Endothelial cell of umbilical vein (primary cell): ENCODE data around the gene BET1L. TPM values are rescaled to one million over a fixed set of nuclear protein-coding genes. Genes with fewer than 3 reads are reported as not detected.

ENCODE experiments used
- BruUV-seq: library from RNA; stranded (reverse); fragments of 400-500 nt; replicated peaks from 2 replicates; lab custom pipeline; 2021; lab: Mats Ljungman, UMichigan
- CTCF ChIA-PET: fragments of 300-600, 350-600 bp; sonication (Branson Sonifier 250); formaldehyde crosslinking; loops from one replicate; lab custom pipeline; 2021; ENCODE audit warnings: antibody characterized with exemption, inconsistent platforms; lab: Charles Lee
- POLR2A ChIA-PET: fragments of 300-600, 350-600 bp; sonication (Branson Sonifier 250); formaldehyde crosslinking; loops from one replicate; lab custom pipeline; 2021; ENCODE audit warnings: antibody characterized with exemption, inconsistent platforms; lab: Charles Lee
- DNase-seq: peaks from one replicate; pipeline ENCODE4 v3.0.0-alpha.2; 2011; ENCODE audit warnings: low read depth, low spot score
- FAIRE-seq: peaks from 2 replicates; lab custom pipeline; 2011; peaks lifted over from hg19 to GRCh38; lab: Jason Lieb, UNC
- H2AFZ ChIP-seq: 2 replicates; pipeline ENCODE4 v1.6.0; 2012; ENCODE audit warnings: low read depth, low read length, control low read depth, inconsistent platforms
- H3K27ac ChIP-seq: 2 replicates; pipeline ENCODE4 v1.5.1; 2011; ENCODE audit warnings: low read depth, mild to moderate bottlenecking, control low read depth, low read length, moderate library complexity; ENCODE audit not compliant: insufficient read depth
- H3K27me3 ChIP-seq, 2 experiments: 2 replicates each; pipeline versions ENCODE4 v1.6.0 to v1.6.1; 2011; ENCODE audit warnings: low read length in 2 of 2, mixed read lengths in 1 of 2; ENCODE audit not compliant: control insufficient read depth in 2 of 2, insufficient read depth in 2 of 2
- H3K36me3 ChIP-seq, 2 experiments: 2 replicates in 1 of 2; 3 replicates in 1 of 2; pipeline ENCODE4 v1.5.1; 2011; ENCODE audit warnings: low read length in 2 of 2, mild to moderate bottlenecking in 1 of 2, moderate library complexity in 1 of 2; ENCODE audit not compliant: control insufficient read depth in 2 of 2, insufficient read depth in 2 of 2; ENCODE audit errors: extremely low read depth in 1 of 2
- H3K4me1 ChIP-seq: 3 replicates; pipeline ENCODE4 v1.5.1; 2011; ENCODE audit warnings: mild to moderate bottlenecking, low read length; ENCODE audit not compliant: control insufficient read depth, insufficient read depth; ENCODE audit errors: extremely low read depth
- H3K4me2 ChIP-seq: 2 replicates; pipeline ENCODE4 v1.6.1; 2011; ENCODE audit warnings: low read length, control low read depth, mixed read lengths; ENCODE audit not compliant: insufficient read depth
- H3K4me3 ChIP-seq, 3 experiments: fragments of 200-600 bp in 1 of 3; sonication (generic), shearing (Covaris generic) in 1 of 3; replicated peaks in 1 of 3; 2 replicates each; pipeline ENCODE4 v1.5.1; 2011 to 2016; ENCODE audit warnings: control low read depth in 3 of 3, low read length in 3 of 3, mild to moderate bottlenecking in 2 of 3, inconsistent platforms in 1 of 3, low read depth in 1 of 3, moderate library complexity in 1 of 3; ENCODE audit not compliant: insufficient read depth in 1 of 3
- H3K79me2 ChIP-seq: 2 replicates; pipeline ENCODE4 v1.6.0; 2012; ENCODE audit warnings: low read length, inconsistent platforms; ENCODE audit not compliant: control insufficient read depth, insufficient read depth
- H3K9ac ChIP-seq: replicated peaks from 2 replicates; pipeline ENCODE3; 2011; ENCODE audit warnings: low read length, control low read depth; ENCODE audit not compliant: insufficient read depth; ENCODE audit errors: extremely low read depth
- H3K9me1 ChIP-seq: replicated peaks from 3 replicates; pipeline ENCODE4 v1.6.0; 2011; ENCODE audit warnings: mild to moderate bottlenecking, low read length; ENCODE audit not compliant: control insufficient read depth, insufficient read depth; ENCODE audit errors: extremely low read depth
- H3K9me3 ChIP-seq: replicated peaks from 2 replicates; pipeline ENCODE4 v1.5.1; 2012; ENCODE audit warnings: low read length, inconsistent platforms; ENCODE audit not compliant: control insufficient read depth, insufficient read depth
- H4K20me1 ChIP-seq: replicated peaks from 2 replicates; pipeline ENCODE3; 2011; ENCODE audit warnings: mild to moderate bottlenecking, low read length; ENCODE audit not compliant: control insufficient read depth, insufficient read depth; ENCODE audit errors: extremely low read depth
- CTCF ChIP-seq, 2 donors: IDR thresholded peaks; 1 replicate in 1 of 2; 2 replicates in 1 of 2; pipeline ENCODE4 v1.5.1; 2011; ENCODE audit warnings: low read length in 2 of 2, mild to moderate bottlenecking in 2 of 2, moderate library complexity in 2 of 2, control low read depth in 1 of 2, inconsistent platforms in 1 of 2, low read depth in 1 of 2; ENCODE audit not compliant: insufficient read depth in 1 of 2; ENCODE audit errors: extremely low read depth in 1 of 2
- EZH2 ChIP-seq: IDR thresholded peaks from 2 replicates; pipeline ENCODE4 v1.6.1; 2012; ENCODE audit warnings: borderline replicate concordance, low read depth, mild to moderate bottlenecking, moderate library complexity, low read length, inconsistent platforms; ENCODE audit not compliant: severe bottlenecking
- FOS ChIP-seq: IDR thresholded peaks from 2 replicates; pipeline ENCODE4 v1.6.1; 2011; ENCODE audit warnings: mild to moderate bottlenecking, low read length, moderate library complexity, borderline replicate concordance; ENCODE audit not compliant: insufficient read depth
- GATA2 ChIP-seq: IDR thresholded peaks from 2 replicates; pipeline ENCODE4 v1.7.0; 2011; ENCODE audit warnings: low read depth, mild to moderate bottlenecking, moderate library complexity, mixed read lengths, low read length; ENCODE audit not compliant: insufficient read length, insufficient read depth
- JUN ChIP-seq: IDR thresholded peaks from 2 replicates; pipeline ENCODE4 v1.6.1; 2011; ENCODE audit warnings: borderline replicate concordance, low read depth; ENCODE audit not compliant: insufficient read length, insufficient read depth
- MYC ChIP-seq: IDR thresholded peaks from one replicate; pipeline ENCODE4 v1.6.1; 2011; ENCODE audit warnings: mild to moderate bottlenecking, low read depth, low read length
- POLR2A ChIP-seq: IDR thresholded peaks from 2 replicates; pipeline ENCODE4 v1.6.1; 2012; ENCODE audit warnings: low read depth, mild to moderate bottlenecking, control low read depth, low read length
- POLR2AphosphoS5 ChIP-seq: IDR thresholded peaks from 2 replicates; pipeline ENCODE4 v1.6.1; 2012; ENCODE audit warnings: low read depth, mild to moderate bottlenecking, control low read depth, low read length, moderate library complexity; ENCODE audit not compliant: insufficient read depth
- dilution Hi-C: fragments of 300-500 bp; cut with MboI; formaldehyde crosslinking; loops from one replicate; pipeline ENCODE4 v1.15.0; 2019; ENCODE audit warnings: low sequenced_read_pairs; ENCODE audit not compliant: extremely low pct_ligation_motif_present
- intact Hi-C: fragments of 100-400 bp; cut with micrococcal nuclease; formaldehyde crosslinking; loops from one replicate; pipeline ENCODE4 v1.10.0; 2022
- polyA plus RNA-seq, 4 experiments: library from polyadenylated mRNA; depleted of rRNA in 3 of 4; stranded (reverse) in 3 of 4; unstranded in 1 of 4; fragments of >200 nt; gene quantifications; 2 replicates each; pipeline versions ENCODE4 v1.2.1 to v1.2.3, GENCODE V29; 2011 to 2012; ENCODE audit warnings: missing spikeins in 1 of 4
- total RNA-seq: library from RNA; stranded (reverse); gene quantifications from 2 replicates; pipeline ENCODE4 v1.2.3, GENCODE V29; 2021
- TF ChIP-seq, protein P1 (sequence below): IDR thresholded peaks from 2 replicates; pipeline ENCODE4 v1.6.1; 2011; ENCODE audit not compliant: insufficient read depth, insufficient read length

BET1L gene
- total and polyA plus RNA-seq, 2 donors (not counting 3 experiments of a cell fraction or from before 2014, with no cell fraction given) = 31.0 to 80.0 TPM

DNA sequence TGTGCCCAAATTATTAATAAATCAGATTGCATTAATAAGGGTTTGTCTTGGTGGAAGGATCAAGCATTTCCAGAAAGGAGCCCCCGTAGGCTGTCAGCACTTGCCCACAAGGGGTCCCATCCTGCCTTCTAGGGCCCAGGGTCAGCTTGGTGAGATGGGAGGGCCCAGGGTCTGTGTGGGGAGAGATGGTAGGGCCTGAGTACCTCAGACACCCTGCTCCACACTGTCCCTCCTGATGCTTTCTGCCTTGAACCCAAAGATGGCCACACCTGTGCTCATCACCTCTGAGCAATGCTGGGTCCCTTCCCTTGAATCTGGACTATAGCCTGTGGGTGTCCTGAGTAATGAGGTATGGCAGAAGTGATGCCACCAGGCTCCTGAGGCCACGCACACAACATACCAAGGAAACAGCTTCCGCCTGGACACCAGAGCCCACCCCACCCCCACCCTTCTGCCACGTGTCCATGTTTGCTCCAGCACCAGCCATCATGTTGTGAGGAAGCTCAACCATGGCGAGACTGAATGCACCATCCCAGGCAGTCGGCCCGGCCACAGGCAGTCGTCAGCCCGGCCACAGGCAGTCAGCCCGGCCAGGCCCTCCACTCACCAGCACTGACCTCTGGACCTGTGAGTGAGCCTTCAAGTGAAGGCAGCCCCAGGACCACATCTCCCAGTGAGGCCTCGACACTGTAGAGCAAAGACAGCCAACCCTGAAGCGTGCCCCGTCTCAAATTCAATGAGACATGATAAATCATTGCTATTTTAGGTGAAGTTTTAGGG, 6.8 kb downstream of the BET1L start:
- Histone ChIP-seq H3K9ac (no peak overlapping the region), H3K4me1 (no peaks in the 10 kb centered on the region), H2AFZ (no peak overlapping the region), H3K27ac (no peak overlapping the region), H3K36me3 (peaks cover 0 to 17% of the 10 kb centered on the region in 2 experiments), H3K9me1 (no peaks in the 10 kb centered on the region), H3K79me2 (peaks cover 4% of the 10 kb centered on the region), H3K27me3 (no peaks in the 10 kb centered on the region), H3K4me3 (no peak overlapping the region), H3K4me2 (no peak overlapping the region), H3K9me3 (no peaks in the 10 kb centered on the region), H4K20me1 (no peaks in the 10 kb centered on the region)
- POLR2A ChIA-PET = no interaction called here
- DNase-seq (no peak), FAIRE-seq (no peak)
- no TSS peak for BruUV-seq
- intact Hi-C loops (no loop called here), dilution Hi-C loops (no loop called here)
- TF ChIP-seq FOS = no peak
- no peak for TF ChIP-seq JUN
- no peak for TF ChIP-seq CTCF (IDR thresholded peaks at IDR 0.05; ENCODE audit: extremely low read depth in 1 of 2, insufficient read depth in 1 of 2, low read depth in 1 of 2, low read length in 2 of 2)
- TF ChIP-seq POLR2AphosphoS5 = no peak
- TF ChIP-seq MYC = no peak
- no peak for TF ChIP-seq EZH2
- TF ChIP-seq, protein P1, sequence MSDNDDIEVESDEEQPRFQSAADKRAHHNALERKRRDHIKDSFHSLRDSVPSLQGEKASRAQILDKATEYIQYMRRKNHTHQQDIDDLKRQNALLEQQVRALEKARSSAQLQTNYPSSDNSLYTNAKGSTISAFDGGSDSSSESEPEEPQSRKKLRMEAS = no peak
- no peak for TF ChIP-seq POLR2A
- no peak for TF ChIP-seq GATA2
- CTCF ChIA-PET = no interaction called here
